ENCODE results near the gene EPS15. TPM values are rescaled to one million over a fixed set of nuclear protein-coding genes. Genes with fewer than 3 reads are reported as not detected.
A peak's percentile ranks its signal among the peaks of the same experiment; 100 is the strongest.
"Not testable (repeated sequence)": the region's sequence is repeated elsewhere in the genome, so short reads cannot be mapped to it uniquely, and the experiment has no call there.

EPS15 gene
- polyA plus RNA-seq, 5 donors = 36.0 to 63.1 (median 54.0) TPM

DNA sequence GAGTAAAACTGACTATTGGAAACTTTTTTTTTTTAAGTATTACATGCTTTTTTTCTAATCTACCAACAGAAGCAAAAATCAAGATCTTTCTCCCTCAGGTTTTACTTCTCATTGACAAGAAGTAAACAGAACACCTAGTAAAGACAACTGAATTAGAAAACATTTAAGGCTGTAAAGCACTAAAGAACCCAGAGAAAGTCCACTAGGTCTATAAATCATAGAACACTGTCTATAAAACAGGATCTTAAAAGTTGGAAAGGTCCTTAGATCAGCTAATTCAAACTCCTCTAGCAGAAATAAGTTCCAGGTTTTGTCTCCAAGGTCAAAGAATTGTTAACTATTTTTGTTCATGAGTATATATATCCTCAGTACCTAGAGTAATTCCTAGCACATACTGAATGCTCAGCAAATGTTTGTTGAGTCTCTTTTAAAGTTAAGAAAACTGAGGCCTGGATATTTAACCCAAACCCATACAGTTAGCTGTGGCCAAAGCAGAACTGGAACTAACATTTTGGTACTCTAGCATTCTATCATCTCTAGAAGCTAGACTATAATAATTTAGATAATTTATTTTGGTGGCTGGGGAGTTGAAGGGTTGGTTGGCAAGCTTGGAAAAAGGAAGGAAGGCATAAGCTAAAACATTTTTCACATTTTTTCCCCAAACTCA is 3.0 kb downstream of the EPS15 start:
- DNase-seq = no peak

DNA sequence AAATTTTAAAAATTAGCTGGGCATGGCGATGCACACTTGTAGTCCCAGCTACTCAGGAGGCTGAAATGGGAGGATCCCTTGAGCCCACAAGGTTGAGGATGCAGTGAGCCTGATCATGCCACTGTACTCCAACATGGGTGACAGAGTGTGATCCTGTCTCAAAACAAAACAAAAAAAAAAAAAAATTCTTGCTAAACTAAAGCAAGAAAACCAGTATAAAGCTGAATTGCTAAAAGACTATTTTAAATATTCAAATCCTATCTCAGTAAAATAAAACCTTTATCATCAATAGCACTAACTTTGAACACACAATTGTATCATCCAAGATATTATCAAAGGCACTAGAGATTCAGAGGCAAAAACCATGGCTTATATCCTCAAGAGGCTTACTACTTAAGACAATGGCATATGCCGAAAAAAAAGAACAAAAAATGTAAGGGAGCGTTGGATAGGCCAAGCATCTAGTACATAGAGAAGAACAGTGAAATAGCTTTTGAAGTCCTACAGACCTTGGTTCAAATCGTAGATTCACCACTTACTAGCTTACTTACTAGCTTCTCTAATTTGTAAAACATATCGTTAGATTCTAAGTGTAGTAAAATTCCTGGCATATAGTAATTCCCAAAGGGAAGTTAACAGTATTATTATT is 3.6 kb downstream of the EPS15 start:
- no peak for DNase-seq

DNA sequence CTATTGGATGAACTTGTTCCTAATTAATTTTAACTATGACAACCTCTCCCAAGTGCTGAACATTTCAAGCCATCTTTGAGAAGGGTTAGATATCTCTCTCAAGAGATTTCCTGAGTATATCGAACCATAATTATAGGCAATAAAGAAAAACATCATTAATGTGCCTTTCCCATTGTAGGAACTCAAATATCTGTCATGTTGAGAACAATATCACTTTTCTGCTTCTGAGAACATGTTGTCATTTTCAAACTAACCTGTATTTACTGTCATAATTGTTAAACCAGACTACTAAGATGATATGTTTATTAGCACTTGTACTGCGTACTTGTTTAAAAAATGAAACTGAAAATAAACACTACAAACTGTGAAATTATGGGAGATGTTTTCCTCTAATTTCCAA is 4.3 kb downstream of the EPS15 start:
- no peak for DNase-seq

DNA sequence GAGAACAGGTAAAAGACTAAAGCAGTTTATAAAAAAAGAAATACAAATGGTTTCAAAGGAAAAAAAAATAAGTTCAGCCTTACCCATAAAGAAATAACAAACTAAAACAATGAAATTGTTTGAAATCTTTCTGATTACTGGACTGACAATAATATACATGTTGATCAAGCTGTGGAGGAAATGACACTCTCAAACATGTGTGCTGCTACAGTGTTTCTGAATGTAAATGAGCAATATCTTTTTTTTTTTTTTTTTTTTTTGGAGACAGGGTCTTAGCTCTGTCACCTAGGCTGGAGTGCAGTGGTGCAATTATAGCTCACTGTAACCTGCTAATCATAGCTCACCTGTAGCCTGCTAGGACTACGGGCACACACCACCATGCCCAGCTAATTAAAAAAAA is 6.5 kb downstream of the EPS15 start:
- DNase-seq = no peak

DNA sequence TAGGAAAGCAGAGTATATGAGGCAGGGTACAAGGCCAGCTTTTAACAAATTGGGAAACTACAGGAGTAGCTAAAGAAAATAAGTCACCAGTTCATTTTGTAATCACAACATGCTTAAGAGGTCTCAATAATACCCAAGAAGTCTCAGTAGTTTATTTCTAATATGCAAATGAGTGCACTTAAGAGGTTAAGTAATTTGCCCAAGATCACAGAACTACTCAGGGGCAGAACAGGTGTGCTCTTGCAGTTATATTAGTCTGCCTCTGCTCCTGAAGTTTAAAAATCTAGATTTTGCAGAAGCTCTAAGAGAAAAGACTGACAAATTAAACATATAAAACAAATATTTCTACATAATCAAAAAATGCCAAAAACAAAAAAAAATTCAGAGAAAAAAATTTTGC is 6.9 kb downstream of the EPS15 start:
- DNase-seq = no peak

DNA sequence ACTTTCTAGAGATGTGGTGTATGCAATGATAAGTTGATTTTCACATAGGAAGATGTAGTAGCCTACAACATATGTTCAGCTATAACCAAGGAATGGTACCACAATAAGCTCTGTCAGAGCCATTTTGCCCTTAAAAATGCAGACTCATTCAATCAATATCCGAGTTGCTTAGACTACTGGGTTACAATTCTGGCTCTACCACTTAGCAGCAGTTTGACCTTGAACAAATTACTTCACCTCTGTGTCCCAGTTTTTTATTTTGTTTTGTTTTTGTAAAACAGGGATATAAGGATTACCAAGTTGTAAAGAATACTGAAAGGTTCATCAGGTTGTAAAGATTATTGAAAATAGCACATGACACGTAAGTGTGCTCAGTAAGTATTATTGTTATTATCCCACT is 9.3 kb downstream of the EPS15 start:
- no peak for DNase-seq

DNA sequence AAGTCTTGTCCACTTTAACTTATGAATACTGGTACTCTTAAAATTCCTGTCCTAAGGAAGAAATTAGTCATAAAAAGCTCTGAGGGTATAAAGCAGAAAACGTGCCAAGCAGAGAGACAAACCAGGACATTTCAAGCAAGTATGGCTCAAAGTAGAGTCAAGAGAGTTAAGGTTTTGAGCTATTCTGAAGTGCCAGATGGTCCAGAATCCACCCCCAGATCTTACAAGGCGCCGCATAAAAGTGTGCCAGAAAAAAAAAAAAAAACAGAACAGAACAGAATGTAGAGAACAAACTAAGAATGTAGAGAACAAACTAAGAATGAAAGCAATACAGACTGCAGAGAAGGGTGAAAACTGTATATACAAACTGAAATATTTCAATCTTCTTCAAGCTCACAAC is 12.5 kb downstream of the EPS15 start:
- peak; percentile 56 to 62 for DNase-seq

DNA sequence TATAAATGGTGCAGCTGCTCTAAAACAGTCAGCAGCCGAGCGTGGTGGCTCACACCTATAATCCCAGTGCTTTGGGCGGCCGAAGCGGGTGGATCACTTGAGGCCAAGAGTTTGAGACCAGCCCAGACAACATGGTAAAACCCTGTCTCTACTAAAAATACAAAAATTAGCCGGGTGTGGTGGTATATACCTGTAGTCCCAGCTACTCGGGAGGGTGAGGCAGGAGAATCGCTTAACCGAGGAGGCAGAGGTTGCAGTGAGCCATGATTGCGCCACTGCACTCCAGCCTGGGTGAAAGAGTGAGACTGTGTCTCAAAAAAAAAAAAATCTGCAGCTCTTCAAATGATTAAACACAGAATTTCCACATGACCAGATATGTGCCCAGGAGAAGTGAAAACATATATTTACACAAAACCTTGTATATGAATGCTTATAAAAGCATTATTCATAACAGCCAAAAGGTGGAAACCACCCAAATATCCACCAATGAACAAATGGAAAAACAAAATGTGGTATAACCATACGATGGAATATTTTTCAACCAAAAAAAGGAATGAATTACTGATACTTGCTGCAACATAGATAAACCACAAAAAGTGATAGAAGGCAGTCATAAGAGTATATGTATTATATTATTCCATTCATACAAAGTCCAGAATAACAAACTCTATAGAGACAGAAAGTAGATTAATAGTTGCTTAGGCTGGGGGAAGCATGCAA is 14.1 kb downstream of the EPS15 start:
- no peak for DNase-seq

DNA sequence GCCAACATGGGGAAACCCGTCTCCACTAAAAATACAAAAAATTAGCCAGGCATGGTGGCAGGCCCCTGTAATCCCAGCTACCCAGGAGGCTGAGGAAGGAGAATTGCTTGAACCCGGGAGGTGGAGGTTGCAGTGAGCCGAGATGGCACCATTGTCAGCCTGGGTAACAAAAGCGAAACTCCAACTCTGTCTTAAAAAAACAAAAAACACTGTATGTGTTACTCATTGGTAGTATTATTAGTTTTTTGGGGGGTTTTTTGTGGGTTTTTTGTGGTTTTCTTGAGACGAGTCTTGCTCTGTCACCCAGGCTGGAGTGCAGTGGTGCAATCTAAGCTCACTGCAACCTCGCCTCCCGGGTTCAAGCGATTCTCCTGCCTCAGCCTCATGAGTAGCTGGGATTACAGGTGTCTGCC is 17.8 kb downstream of the EPS15 start:
- DNase-seq = not testable (repeated sequence)

DNA sequence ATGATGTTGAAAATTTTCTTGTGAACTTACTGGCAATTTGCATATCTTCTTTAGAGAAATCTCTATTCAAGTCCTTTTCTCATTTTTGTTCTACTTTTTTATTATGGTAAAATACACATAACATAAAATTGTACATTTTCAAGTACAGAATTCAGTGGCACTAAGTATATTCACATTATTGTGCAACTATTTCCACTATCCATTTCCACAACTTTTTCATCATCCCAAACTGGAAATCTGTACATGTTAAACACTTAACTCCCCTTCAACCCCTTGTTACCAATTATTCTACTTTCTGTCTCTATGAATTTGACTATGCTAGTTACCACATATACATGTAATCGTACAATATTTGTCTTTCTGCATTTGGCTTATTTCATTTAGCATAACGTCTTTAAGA is 19.4 kb downstream of the EPS15 start:
- DNase-seq = no peak

DNA sequence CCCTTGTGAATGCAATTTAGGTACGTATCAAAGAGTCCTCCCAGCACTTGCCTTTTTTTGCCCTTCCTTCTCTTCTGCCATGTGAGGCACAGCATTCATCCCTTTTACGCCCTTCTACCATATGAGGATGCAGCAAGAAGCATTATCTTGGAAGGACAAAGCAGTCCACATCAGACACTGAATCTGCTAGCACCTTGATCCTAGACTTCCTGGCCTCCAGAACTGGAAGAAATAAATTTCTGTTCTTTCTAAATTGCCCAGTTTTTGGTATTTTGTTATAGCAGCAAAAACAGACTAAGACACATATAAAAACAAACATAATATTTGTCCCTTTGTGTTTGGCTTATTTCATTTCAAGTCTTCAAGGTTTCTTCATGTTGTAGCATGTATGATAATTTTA is 20.1 kb downstream of the EPS15 start:
- DNase-seq = no peak

DNA sequence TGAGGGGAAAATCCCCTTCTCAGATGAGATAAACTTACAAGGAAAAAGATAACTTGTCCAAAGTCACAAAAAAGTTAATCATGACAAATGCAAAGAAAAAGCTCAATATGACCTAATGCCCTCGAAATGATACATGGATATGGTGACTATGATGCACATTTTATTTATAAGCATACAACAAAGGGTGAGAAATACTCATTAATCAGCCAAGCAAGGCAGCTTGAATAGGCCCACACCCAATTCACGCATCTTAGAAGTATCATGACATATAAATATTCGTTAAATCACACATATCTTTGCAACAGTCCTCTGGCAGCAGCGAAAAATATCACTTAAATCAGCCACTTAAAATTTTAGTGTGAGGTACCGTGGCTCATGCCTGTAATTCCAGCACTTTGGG is 21.7 kb downstream of the EPS15 start:
- DNase-seq = no peak

DNA sequence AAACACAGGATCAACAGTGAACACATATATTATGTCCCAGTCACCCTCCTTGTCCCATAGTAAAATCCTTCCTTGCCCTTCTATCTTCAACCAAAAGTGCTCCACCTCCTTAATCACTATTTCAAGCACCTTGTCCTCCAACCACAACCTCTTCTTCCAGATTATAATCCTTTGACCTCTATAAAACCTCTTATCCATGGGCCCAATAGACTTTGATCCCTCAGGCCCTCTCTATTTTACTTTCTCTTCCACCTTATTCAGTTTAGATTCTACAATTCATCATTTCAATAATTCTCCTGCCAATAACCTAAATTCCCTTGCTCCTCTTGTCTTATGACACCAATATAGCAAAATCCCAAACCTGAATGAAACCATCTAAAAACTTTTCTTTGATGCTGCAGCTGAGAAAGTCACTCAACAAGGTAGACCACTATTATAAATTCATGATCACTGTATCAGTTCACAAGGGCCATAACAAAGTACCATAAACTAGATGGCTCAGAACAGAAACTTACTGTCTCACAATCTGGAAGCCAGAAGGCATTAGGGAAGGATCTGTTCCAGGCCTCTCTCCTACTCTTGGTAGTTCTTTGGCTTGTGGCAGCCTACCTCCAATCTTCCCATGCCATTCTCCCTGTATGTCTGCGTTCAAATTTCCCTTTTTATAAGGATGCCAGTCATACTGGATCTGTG is 24.8 kb downstream of the EPS15 start:
- DNase-seq = no peak

DNA sequence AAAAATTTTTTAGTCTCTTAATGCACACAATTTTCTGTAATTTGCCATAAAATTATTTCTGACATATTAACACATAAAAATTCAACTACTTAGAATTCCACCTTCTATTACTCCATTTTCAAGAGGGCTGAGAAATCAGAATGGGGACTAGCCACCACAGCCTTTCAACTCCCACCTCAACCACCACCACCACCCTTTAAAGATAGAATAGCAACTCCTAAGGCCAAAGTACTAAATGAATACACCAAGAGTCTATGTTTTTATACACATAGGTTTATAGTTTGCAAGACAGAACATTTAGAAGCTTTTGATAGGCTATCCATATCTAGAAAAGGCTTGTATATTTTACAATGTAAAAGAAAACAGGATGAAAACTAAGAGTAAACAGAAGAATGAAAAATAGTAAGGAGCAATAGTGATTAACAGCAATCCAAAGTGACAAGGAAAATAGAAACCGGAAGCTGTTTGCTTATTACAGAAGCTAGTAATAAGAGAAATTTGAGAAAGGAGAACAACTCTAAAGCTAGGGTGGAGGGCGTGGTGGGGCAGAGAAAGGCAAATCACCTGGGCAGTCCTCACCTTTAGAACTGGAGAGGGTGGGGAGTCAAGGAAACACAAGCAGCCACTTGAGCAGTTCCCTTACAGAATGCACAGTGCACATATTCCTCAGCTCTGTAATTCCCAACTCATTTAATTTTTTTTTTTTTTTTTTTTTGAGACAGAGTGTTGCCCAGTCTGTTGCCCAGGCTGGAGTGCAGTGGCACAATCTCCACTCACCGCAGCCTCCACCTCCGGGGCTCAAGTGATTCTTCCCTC is 27.7 kb downstream of the EPS15 start:
- DNase-seq = no peak

DNA sequence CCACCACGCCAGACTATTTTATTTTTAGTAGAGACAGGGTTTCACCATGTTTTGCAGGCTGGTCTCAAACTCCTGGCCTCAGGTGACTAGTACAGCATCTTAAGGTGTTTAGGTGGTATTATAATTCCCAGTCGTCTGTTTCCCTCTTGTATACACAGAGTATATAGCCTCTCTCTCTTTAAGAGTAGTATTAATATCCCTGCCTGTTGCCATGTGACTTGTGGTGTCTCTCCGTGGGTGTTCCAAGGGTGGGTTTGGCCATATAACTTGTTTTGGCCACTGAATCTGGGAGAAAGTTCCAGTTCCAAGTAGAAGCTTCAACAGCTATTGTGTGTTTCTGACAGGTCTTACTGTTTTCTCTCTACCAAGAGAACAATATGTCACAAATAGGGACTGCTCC is 29.6 kb downstream of the EPS15 start:
- no peak for DNase-seq

DNA sequence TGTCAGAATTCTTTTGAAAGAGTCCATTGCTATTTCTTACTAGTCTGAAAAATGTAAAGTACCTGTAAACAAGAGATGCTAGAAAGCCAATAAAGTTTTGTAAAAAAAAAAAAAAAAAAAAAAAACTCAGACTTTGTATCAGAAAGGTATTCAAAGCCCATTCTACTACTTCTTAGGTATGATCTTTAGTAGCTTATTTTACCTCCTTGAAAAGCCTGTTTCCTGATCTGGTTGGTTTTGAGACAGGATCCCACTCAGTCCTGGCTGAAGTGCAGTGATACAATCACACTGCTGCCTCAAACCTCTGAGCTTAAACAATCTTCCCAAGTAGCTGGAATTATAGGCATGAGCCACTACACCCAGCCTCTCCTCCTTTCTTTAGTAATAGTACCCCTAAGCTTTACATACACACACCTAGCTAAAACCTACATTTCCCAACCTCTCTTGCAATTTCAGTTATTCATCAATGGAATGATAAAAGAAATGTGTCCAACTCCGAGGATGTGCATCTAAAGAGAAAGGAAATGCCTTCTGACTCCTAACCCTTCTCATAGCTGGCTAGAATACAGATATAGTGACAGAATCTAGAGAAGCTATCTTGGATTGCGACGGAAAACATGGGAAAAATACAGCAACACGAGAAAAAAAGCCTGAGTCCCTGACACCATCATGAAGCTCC is 30.6 kb downstream of the EPS15 start:
- no peak for DNase-seq

DNA sequence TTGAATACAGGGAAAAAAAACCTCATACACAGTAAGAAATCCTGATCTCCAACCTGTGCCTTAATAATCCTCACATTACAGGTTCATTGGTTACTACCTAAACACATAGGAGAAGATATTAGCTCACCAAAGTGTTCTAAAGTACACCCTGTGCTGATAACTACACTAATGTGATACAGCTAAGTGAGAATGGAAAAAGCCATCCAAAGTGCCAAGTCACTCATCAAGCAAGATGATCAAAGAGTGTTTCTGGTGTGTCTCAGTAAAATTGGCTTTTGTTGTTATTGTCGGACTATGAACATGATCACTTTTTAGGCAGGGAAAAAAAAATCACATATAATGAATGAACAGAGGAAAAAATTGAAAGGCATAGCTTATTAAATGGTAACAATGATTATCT is 31.4 kb downstream of the EPS15 start:
- no peak for DNase-seq

DNA sequence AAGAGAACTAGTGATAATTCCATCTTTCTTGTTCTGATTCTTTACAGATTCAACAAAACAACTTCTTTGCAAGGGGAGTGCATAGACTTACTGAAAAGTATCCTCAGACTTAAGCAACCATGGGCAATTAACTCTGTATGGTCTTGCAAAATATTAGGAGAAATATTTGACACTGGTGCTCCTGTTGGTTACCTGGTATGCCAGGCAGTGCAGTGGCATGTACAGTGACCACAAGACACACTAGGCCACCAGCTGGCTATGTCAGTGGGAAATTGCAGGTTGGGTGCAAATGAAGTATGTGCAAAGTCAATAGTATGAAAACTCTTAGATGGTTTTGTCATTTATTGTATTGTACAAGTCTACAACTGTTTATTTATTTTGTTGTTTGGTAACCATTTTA is 34.5 kb downstream of the EPS15 start:
- DNase-seq = no peak

DNA sequence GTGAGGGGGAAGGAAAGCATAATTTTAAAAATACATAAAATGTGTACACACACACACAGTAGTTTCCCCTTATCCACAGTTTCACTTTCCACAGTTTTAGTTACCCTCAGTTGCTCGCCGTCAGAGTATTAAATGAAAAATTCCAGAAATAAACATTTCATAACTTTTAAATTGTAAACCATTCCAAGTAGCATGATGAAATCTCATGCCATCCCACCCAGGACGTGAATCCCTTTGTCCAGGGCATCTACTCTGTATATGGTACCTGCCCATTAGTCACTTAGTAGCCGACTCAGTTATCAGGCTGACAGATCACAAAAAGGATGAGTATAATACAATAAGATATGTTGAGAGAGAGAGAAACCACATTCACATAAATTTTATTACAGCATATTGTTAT is 36.2 kb downstream of the EPS15 start:
- DNase-seq = no peak

DNA sequence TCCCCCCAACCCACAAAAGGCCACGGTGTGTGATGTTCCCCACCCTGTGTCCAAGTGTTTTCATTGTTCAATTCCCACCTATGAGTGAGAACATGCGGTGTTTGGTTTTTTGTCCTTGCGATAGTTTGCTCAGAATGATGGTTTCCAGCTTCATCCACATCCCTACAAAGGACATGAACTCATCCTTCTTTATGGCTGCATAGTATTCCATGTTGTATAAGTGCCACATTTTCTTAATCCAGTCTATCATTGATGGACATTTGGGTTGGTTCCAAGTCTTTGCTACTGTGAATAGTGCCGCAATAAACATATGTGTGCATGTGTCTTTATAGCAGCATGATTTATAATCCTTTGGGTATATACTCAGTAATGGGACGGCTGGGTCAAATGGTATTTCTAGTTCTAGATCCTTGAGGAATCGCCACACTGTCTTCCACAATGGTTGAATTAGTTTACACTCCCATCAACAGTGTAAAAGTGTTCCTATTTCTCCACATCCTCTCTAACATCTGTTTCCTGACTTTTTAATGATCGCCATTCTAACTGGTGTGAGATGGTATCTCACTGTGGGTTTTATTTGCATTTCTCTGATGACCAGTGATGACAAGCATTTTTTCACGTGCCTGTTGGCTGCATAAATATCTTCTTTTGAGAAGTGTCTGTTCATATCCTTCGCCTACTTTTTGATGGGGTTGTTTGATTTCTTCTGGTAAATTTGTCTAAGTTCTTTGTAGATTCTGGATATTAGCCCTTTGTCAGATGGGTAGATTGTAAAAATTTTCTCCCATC is 44.0 kb downstream of the EPS15 start:
- not testable (repeated sequence) for DNase-seq

Data from right lung (tissue), 5 donors.